ENCODE measurements around the gene NPY4R. TPM values are rescaled to one million over a fixed set of nuclear protein-coding genes. Genes with fewer than 3 reads are reported as not detected.
"Not testable (repeated sequence)": the region's sequence is repeated elsewhere in the genome, so short reads cannot be mapped to it uniquely, and the experiment has no call there.

NPY4R gene
- total RNA-seq, 5 donors from 2014 or later (not counting 1 experiment from before 2014, with no cell fraction given): not detected

GRCh38 chr10:46418283-46418682, 47.5 kb downstream of the NPY4R start:
- H3K27me3 Mint-ChIP-seq; CTCF ChIA-PET; DNase-seq; H3K27ac Mint-ChIP-seq; POLR2A ChIA-PET; H3K27me3 ChIP-seq (replicated peaks in 1 of 2; ENCODE audit: control insufficient read depth in 2 of 2, extremely low read depth in 1 of 2, insufficient read depth in 2 of 2, low read length in 1 of 2); H3K4me3 ChIP-seq (ENCODE audit: control insufficient read depth in 1 of 2, extremely low read depth in 1 of 2, low read length in 1 of 2); H3K4me1 Mint-ChIP-seq; H3K9me3 Mint-ChIP-seq; H3K36me3 Mint-ChIP-seq; H3K4me1 ChIP-seq (ENCODE audit: control insufficient read depth in 1 of 2, extremely low read depth in 1 of 2, insufficient read depth in 2 of 2, low read length in 2 of 2); H3K9me3 ChIP-seq; H3K36me3 ChIP-seq (ENCODE audit: control insufficient read depth in 2 of 2, extremely low read depth in 1 of 2, insufficient read depth in 1 of 2, low read length in 1 of 2); ATAC-seq (replicated peaks in 1 of 4); H3K4me3 Mint-ChIP-seq; H3K27ac ChIP-seq (ENCODE audit: low read length): not testable (repeated sequence)
- WGBS (ENCODE audit: insufficient coverage): no CpG with 5 or more reads among the region's 7 CpGs

- CTCF ChIA-PET; DNase-seq; H3K27ac ChIP-seq (ENCODE audit: low read length); ATAC-seq (replicated peaks in 1 of 4); POLR2A ChIA-PET; H3K27ac Mint-ChIP-seq; H3K4me1 ChIP-seq (ENCODE audit: control insufficient read depth in 1 of 2, extremely low read depth in 1 of 2, insufficient read depth in 2 of 2, low read length in 2 of 2); H3K27me3 Mint-ChIP-seq; H3K36me3 Mint-ChIP-seq; H3K4me3 Mint-ChIP-seq; H3K27me3 ChIP-seq (replicated peaks in 1 of 2; ENCODE audit: control insufficient read depth in 2 of 2, extremely low read depth in 1 of 2, insufficient read depth in 2 of 2, low read length in 1 of 2); H3K9me3 Mint-ChIP-seq; H3K4me3 ChIP-seq (ENCODE audit: control insufficient read depth in 1 of 2, extremely low read depth in 1 of 2, low read length in 1 of 2); H3K4me1 Mint-ChIP-seq; H3K9me3 ChIP-seq; H3K36me3 ChIP-seq (ENCODE audit: control insufficient read depth in 2 of 2, extremely low read depth in 1 of 2, insufficient read depth in 1 of 2, low read length in 1 of 2): not testable (repeated sequence)
- WGBS (ENCODE audit: insufficient coverage): 50% methylated on average over 1 of the region's 6 CpGs
These were observed 50.5 kb downstream of the NPY4R start for GRCh38 chr10:46415291-46415690.

GRCh38 chr10:46412665-46413064, 53.1 kb downstream of the NPY4R start:
- H3K9me3 Mint-ChIP-seq; H3K27me3 ChIP-seq (replicated peaks in 1 of 2; ENCODE audit: control insufficient read depth in 2 of 2, extremely low read depth in 1 of 2, insufficient read depth in 2 of 2, low read length in 1 of 2); H3K27ac ChIP-seq (ENCODE audit: low read length); H3K4me3 Mint-ChIP-seq; DNase-seq; H3K9me3 ChIP-seq; H3K36me3 Mint-ChIP-seq; H3K4me1 ChIP-seq (ENCODE audit: control insufficient read depth in 1 of 2, extremely low read depth in 1 of 2, insufficient read depth in 2 of 2, low read length in 2 of 2); H3K4me1 Mint-ChIP-seq; H3K36me3 ChIP-seq (ENCODE audit: control insufficient read depth in 2 of 2, extremely low read depth in 1 of 2, insufficient read depth in 1 of 2, low read length in 1 of 2); CTCF ChIA-PET; H3K27me3 Mint-ChIP-seq; ATAC-seq (replicated peaks in 1 of 4); H3K27ac Mint-ChIP-seq; H3K4me3 ChIP-seq (ENCODE audit: control insufficient read depth in 1 of 2, extremely low read depth in 1 of 2, low read length in 1 of 2); POLR2A ChIA-PET: not testable (repeated sequence)
- WGBS (ENCODE audit: insufficient coverage): no CpG with 5 or more reads among the region's 5 CpGs

GRCh38 chr10:46411123-46411522, 54.6 kb downstream of the NPY4R start:
- CTCF ChIA-PET, H3K27ac Mint-ChIP-seq: not testable (repeated sequence)

More at GRCh38 chr10:46411123-46411522, 54.6 kb downstream of the NPY4R start:
- H3K27ac ChIP-seq (ENCODE audit: low read length); H3K4me1 ChIP-seq (ENCODE audit: control insufficient read depth in 1 of 2, extremely low read depth in 1 of 2, insufficient read depth in 2 of 2, low read length in 2 of 2); H3K4me1 Mint-ChIP-seq; H3K9me3 ChIP-seq; H3K9me3 Mint-ChIP-seq; H3K36me3 ChIP-seq (ENCODE audit: control insufficient read depth in 2 of 2, extremely low read depth in 1 of 2, insufficient read depth in 1 of 2, low read length in 1 of 2); ATAC-seq (replicated peaks in 1 of 4); H3K27me3 ChIP-seq (replicated peaks in 1 of 2; ENCODE audit: control insufficient read depth in 2 of 2, extremely low read depth in 1 of 2, insufficient read depth in 2 of 2, low read length in 1 of 2); POLR2A ChIA-PET; DNase-seq; H3K4me3 Mint-ChIP-seq; H3K36me3 Mint-ChIP-seq; H3K27me3 Mint-ChIP-seq; H3K4me3 ChIP-seq (ENCODE audit: control insufficient read depth in 1 of 2, extremely low read depth in 1 of 2, low read length in 1 of 2): not testable (repeated sequence)

Other genes with a start within 250 kb of the NPY4R start
- 1 to 10 TPM in 1 of 5 donors, under 1 TPM in 1, not detected in 3; 0.69 to 1.0 TPM for gene ANTXRL, start 179.0 kb downstream of the NPY4R start, total RNA-seq
- gene ANXA8L1, start 90.2 kb downstream of the NPY4R start, total RNA-seq: not detected
- gene GPRIN2, start 90.7 kb upstream of the NPY4R start, total RNA-seq: not detected
- 1 to 10 TPM in 3 of 5 donors, under 1 TPM in 1, not detected in 1; 0.98 to 1.7 (median 1.4) TPM for gene SYT15, start 113.2 kb upstream of the NPY4R start, total RNA-seq